ENCODE data around the gene MYBBP1A.

DNA sequence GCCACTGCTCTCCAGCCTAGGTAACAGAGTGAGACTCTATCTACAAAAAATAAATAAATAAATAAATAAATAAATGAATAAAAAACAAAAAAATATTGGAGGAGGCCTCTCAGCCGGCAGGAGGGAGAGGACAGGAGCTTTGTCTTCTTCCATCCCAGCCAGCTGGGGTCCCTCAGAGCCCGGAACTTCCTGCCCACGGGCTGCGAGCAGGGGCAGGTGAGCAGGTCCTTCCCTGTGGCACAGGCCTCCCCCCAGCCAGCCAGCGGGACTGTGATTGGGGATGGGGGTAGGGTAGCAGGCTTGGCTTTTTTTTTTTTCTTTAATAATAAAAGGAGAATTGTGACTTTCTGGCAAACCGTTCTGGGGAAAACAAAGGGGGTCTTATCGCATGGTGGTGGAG, 39.2 kb upstream of the MYBBP1A start:
- TF ChIP-seq, protein P1, sequence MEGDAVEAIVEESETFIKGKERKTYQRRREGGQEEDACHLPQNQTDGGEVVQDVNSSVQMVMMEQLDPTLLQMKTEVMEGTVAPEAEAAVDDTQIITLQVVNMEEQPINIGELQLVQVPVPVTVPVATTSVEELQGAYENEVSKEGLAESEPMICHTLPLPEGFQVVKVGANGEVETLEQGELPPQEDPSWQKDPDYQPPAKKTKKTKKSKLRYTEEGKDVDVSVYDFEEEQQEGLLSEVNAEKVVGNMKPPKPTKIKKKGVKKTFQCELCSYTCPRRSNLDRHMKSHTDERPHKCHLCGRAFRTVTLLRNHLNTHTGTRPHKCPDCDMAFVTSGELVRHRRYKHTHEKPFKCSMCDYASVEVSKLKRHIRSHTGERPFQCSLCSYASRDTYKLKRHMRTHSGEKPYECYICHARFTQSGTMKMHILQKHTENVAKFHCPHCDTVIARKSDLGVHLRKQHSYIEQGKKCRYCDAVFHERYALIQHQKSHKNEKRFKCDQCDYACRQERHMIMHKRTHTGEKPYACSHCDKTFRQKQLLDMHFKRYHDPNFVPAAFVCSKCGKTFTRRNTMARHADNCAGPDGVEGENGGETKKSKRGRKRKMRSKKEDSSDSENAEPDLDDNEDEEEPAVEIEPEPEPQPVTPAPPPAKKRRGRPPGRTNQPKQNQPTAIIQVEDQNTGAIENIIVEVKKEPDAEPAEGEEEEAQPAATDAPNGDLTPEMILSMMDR (conservative IDR thresholded peaks at IDR 0.05; ENCODE audit: low read depth, low read length): no peak
- no peak for TF ChIP-seq RAD21 (IDR thresholded peaks at IDR 0.05; ENCODE audit: low read length)
- TF ChIP-seq, protein P2, sequence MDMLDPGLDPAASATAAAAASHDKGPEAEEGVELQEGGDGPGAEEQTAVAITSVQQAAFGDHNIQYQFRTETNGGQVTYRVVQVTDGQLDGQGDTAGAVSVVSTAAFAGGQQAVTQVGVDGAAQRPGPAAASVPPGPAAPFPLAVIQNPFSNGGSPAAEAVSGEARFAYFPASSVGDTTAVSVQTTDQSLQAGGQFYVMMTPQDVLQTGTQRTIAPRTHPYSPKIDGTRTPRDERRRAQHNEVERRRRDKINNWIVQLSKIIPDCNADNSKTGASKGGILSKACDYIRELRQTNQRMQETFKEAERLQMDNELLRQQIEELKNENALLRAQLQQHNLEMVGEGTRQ (IDR thresholded peaks at IDR 0.05; ENCODE audit: low read depth, low read length): no peak
